HG02938 (cell line): ENCODE measurements around the gene CABP7.

Experiments
- ATAC-seq: cut with Tn5 transposase; IDR thresholded peaks from one replicate; pipeline ENCODE4 v1.9.1; 2021; ENCODE audit warnings: mild to moderate bottlenecking, moderate library complexity; ENCODE audit not compliant: unreplicated experiment

CABP7 gene

DNA sequence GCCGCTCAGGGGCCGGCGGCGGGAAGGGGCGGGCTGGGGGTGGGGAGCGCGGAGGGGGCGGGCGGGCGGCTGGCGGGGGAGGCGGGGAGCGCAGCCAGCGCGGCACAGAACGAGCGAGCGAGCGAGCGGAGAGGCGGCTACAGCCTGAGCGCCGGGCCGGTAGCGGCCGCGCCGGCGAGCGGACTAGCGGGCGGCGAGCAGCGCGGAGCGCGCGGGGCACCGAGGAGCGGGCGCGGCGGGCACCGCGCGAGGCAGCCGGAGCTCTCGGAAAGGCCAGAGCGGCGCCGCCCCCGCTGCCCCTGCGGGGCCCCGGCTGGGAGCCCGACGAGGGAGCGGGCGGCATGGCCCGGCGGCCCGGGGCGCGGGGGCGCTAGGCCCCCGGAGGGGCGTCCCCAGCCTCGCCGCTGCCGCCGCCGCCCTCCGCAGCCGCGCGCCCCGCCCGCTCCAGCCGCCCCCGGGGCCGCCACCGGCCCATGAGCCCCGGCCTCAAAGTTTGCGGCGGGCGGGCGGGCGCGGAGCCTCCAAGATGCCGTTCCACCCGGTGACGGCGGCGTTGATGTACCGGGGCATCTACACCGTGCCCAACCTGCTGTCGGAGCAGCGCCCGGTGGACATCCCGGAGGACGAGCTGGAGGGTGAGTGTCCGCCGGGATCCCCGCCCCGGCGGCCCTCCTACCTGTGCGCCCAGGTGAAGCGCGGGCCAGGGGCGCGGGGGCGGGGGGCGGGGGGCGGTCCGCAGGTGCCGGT lies at the start of gene CABP7:
CABP7 (plus strand) TSS at position 105 of the 747 bp plus-strand sequence; CDS start at position 527, 422 bp downstream.
- no peak for ATAC-seq

DNA sequence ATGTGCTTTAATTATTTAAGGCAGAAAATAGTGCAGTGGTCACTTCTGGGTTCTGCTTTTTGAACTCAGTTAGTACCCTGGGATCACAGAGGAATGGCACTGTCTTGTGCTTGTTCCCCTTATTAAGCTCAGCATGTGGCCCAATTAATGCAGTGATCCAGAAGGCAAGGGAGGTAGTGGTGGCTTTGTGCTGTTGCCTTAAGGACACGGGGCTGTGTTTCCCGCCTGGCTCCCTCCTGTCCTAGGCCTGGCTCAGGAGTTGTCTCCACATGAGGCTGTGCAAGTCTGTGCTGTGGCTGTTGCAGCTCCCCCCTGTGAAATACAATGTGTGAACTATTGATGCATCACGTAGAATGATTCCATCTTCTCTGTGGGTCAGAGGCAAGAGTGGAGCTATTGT lies 49.2 kb upstream of the CABP7 start:
- no peak for ATAC-seq

DNA sequence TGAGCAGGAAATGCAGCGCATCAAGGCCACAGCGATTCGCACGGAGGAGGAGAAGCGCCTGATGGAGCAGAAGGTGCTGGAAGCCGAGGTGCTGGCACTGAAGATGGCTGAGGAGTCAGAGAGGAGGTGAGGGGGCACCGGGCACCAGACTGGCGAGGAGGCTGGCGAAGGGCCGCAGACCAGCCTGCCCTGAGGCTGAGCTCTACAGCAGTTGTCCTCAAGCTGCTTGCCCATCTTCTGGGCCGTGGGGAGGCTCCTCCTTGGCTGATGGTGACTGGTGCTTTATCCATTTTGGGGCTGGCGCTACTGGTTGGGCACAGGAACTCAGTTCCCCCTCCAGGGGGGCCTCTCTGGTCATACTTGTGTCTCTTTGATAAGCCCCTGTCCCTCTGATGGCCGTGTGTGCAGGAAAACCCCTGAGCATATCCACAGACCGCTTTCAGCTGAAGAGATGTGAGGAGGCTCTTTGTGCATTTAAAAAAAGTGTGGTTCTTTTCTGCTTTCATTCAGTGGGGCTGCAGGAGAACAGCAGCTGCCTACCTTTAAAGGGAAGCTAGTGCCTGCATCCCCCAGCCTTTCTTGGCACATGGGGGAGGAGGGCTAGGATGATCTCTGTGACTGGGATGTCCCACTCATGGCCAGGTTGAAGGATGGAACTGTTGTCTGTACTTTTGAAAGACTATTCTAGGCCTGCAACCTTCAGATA lies 46.3 kb upstream of the CABP7 start:
- ATAC-seq, result no peak

DNA sequence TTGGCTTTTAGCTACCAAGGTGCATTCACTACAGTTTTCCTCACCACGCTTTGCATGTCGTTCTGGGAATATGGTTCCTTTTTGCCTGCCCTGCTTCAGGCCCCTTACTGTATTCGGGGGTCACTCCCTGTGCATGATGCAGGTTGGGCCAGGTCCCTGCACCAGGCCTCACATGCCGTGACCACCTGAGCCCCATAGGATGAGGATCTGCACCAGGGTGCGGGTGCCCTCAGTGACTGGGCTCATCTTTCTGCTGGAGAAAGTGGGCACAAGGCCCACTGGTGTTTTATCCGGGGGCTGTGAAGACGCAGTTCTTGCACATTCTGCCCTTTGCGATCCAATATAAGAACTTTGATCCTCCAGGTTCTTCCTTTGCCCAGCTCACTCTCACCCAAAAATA lies 45.7 kb upstream of the CABP7 start:
- ATAC-seq, result no peak

DNA sequence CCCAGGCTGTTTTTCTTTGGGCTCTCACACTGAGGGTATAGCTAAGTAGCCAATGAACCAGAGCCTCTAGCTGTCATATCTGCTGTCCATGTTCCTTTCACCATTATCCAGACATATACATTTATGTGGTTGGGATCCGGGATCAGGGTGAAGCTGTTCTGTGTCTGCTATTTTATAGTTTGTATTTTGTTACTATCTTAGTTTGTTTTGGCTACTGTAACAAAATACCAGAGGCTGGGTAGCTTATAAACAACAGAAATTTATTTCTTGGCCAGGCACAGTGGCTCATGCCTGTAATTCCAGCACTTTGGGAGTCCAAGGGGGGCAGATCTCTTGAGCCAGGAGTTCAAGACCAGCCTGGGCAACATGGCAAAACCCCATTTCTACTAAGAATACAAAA lies 40.5 kb upstream of the CABP7 start:
- no peak for ATAC-seq

DNA sequence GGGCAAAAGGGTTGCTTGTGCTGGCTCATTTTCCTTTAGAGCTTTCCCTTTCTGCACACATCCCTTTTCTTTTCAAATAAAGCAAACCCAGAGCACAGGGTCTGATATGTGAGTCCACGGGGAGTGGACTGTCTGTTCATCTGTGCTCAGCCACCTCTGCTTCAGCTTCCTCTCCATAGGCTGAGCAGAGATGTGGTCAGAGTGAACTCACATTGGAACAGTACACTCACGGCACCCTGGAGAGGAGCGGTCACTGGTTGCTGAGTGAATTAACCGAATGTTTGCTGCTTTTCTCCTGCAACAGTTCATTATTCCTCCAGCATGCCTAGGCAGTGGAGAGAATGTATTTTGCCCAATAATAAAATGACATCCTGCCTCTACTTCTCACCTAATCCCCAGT lies 36.3 kb upstream of the CABP7 start:
- ATAC-seq, result no peak

DNA sequence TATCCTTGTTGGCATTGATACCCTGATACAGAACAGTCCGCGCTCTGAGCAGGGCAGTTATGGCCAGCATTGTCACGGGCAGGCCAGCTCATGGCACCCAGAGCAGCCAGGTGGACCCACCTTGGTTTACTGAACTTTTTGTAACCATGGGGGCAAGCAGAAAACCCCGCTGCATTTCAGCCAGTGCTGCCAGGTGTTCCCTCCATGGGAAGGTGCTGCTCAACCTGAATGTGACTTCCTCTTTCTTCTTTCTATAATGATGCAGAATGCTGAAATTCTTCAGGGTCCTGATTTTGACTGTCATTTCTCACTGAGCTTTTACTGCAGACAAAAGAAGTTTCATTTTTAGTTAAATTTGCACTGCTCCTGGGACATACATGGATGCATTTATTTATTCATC lies 35.6 kb upstream of the CABP7 start:
- ATAC-seq, result no peak

DNA sequence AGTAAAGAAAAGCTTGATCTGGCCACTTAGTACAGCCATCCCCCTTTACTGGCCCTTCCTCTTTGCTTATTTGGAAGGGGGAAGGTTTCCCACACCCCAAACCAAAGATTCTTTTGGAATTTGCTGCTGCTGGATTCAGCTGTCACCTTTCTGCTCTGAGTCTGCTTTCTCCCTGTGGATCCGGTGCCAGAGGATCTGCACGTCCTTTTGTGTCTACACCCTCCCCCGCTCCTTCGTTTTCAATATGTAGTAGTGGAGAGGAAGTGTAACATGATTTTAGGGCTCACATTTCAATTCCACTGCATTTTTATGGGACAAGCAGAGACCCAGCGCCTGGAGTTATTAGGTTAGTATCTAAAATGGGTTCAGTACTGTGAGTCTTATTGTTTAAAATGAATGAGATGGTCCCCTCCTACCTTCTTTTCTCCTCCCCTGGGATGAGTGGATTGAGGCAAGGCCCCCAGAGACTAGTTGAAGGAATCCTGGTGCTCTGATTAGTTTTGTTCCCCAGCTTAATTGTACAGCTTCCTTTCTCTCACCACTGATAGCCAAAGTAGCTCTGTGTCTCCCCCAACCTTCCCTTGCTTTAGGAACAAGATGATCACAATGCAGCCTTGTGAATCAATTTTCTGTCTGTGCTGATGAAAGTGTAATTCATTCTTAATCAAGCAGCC lies 30.5 kb upstream of the CABP7 start:
- ATAC-seq, result no peak

DNA sequence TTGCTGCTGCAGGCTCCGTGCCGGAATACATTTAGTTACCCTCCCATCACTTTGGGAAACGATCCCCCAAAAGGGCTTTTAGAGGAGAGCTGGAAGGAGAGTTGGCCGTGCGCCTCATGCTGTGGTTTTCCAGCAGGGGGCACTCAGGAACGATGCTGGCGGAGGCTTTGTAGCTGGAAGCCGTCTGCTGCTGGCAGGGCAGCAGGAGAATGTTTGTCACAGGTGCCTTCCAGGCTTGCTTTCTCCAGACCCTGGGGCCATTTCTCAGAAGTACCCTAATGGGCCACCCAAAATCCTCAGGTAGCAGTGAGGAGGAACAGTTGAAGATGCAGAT lies 30.0 kb upstream of the CABP7 start:
- ATAC-seq, result no peak

DNA sequence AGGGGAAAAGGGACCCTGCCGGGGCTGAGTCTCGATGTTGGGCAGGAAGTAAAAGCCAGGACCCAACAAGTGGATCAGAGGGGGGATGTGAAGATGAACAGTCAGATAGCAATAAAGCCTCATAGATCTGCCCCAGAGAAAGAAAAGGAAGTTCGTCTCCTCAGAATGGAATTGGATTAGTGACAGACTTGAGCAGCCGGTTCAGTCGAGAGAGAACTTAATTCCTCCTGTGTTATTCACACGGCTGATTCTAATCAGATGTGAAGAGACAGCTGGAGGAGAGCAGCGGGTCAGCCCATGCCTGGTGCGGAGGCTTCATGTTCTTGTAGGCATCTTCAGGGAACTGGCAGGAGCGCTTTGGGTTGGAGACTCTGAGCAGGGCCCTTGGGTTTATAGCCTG lies 29.3 kb upstream of the CABP7 start:
- no peak for ATAC-seq

DNA sequence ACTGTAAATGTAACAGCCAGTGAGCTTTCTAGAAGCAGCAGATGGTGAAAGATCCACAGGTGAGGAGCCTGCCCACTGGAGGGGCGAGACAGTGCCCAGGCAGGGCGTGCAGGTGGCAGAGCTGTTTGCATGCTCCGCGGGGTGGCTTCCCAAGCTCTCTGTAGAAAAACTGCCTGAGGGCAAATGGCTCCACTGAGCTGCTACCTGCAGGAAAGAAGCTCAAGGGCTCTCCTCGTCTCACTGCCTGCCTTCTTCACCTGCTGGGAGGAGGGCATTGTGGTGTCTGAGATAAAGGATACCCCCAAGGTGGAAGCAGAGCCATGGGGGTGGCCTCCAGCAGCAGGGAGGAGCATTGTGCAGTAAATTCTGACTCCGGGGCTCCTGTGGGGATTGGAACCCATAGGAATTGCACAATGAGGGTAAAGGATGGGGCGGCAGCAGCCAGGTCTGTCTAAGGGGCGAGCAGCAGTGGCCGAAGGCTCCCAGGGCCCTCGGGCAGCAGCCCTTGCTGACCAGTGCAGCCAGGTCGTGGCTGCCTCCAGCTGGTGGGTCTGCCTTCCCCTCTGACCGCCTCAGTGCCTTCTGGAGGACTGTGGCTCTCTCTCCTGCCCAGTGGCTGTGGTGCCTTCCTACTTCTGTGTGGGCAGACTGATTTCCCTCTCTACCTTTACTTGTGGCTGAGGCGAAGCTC lies 28.0 kb upstream of the CABP7 start:
- ATAC-seq, result no peak

DNA sequence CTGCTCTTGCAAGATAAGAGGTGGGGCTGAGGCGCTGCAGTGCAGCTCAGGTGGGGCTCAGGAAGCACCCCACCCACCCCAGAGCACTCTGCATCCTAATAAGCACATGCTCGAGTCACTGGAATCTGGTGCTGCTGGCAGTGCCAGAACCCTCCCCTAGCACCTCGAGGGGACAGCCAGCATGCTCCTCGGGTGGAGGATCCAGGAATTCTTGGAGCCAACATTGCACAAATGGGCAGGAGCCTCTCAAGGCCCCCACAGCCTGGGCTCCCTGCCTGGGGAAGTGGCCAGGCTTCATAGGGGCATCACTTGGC lies 27.5 kb upstream of the CABP7 start:
- no peak for ATAC-seq

DNA sequence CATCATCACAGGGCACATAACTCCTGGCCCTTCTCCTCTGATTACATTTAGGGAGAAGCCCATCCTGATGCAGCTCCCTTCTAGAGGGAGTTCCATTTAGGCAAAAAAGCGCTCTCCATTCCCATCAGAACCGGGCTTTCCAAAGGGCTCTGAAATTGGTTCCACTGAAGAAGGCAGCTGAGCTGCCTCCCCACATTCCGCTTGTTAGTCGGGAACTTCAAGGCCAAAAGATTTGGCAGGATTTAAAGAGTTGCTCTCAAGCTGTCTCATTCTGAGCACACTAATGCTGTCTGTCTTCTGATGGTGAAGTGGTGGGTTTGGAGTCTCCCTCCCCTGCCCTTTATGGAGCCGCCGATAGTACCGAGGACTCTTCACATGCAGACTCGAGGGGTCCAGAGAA lies 26.6 kb upstream of the CABP7 start:
- no peak for ATAC-seq

DNA sequence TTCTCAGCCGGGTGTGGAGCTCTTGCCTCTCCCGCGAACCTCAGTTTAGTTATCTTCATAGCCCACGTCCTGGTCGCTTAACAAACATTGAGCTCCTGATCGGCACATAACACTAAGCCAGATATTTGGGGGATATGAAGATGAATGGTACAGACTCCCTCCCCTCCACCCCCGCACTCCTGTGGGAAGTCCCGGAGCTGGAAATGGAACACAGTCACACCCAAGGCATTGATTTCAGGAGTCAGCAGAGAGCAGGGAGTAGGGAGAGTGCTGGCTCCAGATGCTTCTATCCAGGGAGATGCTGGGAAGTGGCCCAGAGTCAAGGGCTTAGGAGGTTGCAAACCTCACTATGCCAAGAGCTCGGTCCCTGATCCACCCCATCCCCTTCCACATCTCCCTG lies 26.1 kb upstream of the CABP7 start:
- ATAC-seq, result no peak

DNA sequence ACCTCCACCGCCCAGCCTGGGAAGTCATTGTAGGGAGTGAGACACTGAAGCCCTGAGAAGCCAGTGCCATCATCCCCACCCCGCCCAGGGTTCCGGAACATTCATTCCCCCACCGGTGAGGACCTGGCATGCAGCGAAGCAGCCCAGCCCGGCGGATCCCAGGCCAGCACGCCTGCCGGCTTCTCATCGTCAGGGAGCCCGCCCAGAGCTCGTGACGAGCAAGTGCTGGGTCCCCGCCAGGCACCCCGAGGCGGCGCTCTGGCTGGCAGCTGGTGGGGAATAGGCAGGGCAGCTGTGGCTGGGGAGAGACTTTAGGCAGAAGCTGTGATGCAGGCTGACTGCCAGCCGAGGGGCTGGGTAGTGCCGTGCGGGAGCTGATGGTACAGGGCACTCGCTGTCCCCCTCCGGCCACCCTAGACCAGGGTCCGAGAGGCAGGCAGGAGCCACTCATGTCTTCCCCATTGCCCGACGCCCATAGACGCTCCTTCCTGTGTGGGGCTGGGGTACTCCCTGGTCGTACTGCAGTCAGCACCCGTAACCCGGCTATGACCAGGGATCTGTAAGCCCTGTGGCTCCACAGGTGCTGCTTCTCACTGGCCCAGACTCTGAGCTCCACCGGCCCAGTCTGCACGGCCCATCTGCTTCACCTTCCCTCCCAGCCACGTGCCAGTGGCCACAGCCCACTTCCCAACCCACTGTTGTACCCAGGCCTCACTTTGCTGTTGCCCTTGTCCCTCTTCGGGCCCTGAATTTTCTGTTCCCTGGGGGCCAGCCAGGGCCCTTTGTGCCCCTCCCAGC lies 24.5 kb upstream of the CABP7 start:
- ATAC-seq, result no peak

DNA sequence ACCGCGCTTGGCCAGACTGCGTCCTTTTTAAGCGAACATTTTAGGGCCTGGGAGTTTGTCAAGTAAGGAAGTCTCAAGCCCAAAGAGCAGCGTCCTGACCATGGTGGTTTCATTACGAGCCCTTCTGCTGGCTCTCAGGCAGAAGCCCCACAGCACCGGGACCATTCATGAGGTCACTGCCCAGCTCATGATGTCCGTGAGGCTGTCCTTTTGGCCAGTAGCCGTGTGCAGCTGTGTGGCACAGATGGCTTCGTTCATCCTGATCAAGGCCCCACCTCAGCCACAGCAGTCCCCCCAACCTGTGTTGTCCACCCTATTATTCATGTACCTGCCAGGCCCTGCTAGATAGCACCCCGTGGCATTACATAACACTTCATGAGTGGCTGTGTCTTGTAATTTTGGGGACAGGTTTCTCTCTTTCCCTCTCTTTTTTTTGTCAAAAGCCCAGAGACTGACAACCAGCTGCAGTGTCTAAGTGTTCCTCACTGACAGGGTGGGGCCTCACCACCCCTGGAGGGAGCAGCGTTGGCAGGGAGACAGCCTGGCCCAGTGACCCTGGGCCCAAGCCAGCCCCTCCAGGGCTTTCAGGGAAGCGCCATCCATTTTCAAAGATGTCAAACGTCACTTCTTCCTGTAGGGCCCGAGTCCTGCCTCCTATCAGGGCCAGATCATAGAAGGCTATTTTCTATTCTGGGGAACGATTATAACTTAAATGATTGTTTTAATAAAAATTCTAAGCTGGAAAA lies 21.8 kb upstream of the CABP7 start:
- no peak for ATAC-seq

DNA sequence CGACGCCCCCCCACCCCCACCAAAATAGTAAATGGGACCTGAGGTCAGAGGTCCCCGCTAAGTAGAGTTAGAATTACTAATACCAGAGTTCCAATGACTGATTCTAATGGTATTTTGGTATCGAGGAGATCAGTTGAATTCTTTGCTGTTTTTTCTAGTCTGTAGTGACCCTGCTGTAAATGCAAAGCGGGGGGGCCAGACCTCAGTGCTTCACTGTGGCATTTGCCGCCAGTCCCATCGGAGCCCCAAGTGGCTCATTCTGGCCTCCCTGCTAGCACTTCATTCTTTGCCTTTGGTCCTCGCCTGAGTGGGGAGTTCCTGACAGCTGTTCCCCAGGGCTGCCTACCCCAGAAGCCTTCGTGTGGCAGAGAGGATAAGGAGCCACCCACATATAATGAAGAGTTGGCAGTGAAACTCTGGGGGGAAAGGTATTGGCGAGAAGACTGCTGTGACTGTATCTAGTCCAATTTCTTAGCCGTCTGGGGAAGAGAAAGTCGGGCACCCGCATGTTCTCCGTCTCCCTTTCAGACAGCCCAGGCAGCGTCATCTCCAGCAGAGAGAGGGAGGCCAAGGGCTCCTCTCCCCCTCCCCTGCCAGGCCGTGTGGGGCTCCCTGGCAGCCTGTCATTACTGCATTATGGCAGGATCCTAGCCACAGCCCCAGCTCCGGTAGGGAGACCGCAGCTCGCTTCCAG lies 19.4 kb upstream of the CABP7 start:
- no peak for ATAC-seq

DNA sequence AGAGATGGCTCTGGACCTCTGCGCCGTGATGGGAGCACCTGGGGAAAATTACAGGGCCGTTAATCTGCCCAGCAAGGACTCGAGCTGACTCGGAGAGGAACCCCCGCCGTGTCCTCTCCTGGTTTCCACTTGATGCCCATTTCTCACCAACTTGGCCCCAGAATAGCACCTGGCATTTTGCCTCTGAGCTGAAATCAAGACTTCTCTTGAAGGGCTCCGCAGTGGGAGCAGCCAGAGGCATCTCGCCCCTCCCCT lies 19.0 kb upstream of the CABP7 start:
- no peak for ATAC-seq

DNA sequence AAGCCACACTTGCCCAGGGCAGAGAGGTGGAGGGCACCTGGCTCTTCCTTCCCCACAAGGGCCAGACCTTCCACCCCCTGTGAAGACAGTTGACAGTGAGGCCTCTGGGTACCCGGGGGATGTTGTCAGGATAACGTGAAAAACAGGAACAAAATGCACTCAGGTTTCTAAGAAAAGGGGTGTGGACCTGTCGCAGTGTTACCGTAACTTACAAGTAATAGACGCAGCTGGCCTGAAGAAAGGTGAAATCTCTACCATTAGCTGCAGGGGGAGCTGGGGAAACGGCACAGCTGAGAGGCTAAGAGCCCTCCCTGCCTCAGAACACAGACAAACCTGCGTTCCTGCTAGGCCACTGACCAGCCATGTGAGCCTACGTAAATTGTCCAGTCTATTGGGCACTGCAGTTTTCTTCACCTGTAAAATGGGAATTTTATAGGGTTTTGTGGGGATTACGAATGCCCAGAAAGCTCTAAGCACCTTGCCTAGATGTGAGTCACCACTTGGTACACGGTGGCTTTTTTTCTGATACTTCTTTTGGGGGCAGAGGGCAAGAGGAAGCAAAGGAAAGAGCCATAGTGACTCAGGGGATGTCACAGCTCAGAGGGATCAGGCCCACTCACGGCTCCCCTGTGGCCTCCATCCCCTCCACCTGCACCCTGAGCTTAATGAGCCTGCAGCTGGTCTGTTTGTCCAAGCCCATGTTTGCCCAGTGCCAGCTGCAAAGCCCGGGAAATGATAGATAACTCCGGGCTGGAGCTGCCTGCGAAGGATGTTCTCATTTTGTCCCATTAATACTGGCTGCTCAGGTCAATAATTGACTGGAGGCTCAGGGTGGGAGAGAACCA lies 18.4 kb upstream of the CABP7 start:
- ATAC-seq, result no peak
